ENCODE results near the gene TSPAN13.

Gene TSPAN13

DNA sequence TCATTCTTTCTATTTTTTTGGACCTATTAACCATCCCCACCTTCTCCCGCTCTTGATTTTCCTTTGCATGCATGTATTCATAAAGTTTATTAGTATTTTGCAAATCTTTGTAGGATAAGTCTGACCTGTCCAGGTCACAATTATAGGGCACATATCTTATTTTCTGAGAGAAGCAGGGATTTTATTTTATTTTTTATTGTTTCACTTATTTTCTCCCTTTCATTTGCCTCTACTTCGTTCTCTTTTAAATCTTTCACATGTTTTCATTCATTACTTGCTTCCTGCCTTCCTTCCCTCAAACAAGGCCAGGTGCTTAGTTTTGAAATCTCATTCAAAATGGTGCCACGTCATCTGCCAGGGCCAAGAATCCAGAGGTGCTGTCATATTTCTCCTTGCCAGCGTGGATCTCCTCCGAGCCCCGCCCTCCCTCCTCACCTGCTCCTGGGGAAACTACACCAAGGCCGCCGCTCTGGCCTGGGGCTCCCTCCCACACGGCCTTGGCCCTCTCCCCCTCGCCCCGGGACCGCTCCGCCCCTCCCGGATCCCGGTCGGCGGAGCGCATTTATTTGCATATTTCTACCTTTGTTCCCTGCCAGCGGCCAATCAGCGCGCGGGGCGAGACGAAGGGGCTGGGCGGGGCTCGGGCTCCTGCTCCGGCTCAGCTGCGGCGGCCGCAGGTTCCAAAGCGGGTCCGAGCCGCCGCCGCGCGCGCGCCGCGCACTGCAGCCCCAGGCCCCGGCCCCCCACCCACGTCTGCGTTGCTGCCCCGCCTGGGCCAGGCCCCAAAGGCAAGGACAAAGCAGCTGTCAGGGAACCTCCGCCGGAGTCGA is at the start of gene TSPAN13:
Gene TSPAN13 (plus strand): TSS at position 654 of the 830 bp plus-strand sequence. CDS start 213 bp downstream, outside the sequence.
- DNase-seq, result peak in 44 of 51 donors; percentile 8 to 85 (median 42)

- no peak for DNase-seq
Measured at GRCh38 chr7:16708511-16708910, 45.0 kb upstream of the TSPAN13 start.

DNA sequence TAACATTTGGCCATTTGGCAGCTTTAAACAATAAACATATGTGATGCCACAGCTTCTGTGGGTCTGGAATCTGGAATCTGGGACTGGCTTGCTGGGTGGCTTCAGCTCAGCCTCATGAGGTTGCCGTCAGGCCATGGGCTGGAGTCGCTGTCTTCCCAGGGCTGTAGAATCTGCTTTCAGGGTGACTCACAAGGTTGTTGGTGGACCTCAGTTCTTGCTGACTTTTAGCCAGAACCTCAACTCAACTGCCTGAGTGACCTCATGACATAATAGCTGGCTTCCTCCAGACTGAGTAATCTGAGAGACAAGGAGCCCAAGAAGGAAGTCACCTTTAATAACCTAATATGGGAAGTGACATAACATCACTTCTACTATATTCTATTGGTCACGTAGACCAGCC is 44.6 kb upstream of the TSPAN13 start:
- DNase-seq, result no peak

GRCh38 chr7:16710651-16711050 is 42.9 kb upstream of the TSPAN13 start:
- no peak for DNase-seq

DNA sequence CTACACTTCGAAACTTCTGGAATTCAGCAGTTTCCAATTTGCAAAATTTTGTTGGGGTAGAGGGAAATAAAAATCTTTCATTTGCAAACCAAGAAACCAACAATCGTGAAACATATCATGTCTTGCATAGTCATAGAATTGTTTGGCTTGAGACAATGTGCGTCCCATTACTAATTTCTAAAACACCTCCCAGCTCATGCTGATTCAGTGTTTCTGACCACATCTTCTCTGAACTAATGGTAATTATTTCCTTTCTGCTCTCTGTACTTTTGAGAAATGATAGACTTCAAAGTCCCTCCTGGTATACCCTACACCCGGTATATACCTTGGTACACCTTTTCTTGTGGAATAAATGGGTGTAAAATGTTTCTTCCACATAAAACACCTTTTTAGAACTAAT is 41.8 kb upstream of the TSPAN13 start:
- DNase-seq, result no peak

DNA sequence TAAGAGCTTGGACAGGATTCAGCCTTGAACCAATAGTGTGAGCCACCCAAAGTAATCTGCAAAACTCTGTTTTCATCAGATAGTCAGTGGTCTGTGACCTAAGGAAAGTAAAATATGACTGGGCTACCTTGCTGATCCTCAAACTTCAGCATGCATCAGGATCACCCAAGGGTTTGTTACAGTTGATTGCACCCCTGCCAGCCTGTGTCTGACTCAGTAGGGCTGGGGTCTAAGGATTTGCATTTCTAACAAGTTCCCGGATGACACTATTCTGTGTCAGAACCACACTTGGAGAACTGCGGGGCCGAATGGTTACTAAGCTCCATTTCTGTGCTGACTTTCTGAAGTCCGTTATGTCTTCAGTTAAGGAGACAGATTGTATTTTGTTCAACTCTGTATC is 40.6 kb upstream of the TSPAN13 start:
- no peak for DNase-seq

- DNase-seq, result no peak
Measured at GRCh38 chr7:16715928-16716327, 37.6 kb upstream of the TSPAN13 start.

DNA sequence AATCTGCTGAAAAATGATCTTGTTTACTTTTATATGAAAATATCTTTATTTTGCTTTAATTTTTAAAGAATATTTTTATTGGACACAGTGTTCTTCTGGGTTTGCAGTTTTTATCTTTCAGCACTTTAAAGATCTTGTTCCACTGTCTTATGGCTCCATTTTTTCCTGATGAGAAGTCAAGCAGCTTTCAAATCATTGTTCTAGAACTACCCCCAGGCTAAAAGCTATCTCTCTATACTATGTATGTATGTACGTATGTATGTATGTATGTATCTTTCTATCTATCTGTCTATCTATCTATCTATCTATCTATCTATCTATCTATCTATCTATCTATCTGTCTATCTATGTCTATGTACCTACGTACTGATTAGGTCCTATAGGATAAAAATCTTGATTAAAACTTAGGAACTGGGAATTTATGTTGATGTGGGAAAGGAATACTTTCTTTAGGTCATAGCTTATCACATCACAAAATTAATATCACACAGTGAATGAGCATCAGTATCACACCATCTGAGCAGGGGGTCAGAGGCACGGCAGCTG is 35.4 kb upstream of the TSPAN13 start:
- no peak for DNase-seq

- no peak for DNase-seq
Measured at GRCh38 chr7:16719699-16720098, 33.9 kb upstream of the TSPAN13 start.

GRCh38 chr7:16721541-16721940 is 32.0 kb upstream of the TSPAN13 start:
- no peak for DNase-seq

DNA sequence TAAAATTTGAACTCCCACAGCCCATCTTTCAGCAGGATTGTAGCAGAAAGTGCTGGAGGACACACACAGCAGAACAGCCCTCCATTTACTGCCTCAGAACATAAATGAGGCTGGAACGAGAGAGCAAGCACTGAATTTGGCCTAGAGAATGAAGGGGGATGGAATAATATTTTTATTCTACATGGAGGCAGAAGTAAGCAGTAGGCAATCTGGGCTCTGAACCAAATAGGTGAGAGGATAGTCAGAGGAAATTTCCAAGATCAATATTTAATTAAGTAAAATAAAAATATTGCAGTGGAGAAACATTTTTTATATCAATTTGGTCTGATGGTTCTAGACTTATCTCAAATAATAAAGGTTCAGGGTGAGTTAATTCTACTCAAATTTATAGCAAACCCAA is 29.2 kb upstream of the TSPAN13 start:
- no peak for DNase-seq

DNA sequence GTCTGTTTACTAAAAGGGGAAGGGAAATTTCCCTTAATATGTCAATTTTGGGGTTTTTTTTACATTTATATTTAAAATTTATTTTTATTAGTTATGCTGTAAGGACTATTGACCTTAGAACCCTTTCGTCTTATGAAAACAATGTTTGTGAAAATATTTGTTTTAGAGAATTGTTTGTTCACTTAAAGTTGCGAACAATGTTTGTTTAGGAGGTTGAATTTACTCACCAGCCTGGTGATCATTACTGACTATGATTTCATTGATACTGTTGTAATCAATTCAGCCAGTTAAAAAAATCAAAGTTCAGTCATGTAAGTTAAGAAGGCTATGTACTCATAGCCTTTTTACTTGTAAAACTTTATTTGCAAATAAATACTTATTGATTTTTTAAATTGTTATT is 27.4 kb upstream of the TSPAN13 start:
- DNase-seq, result no peak

GRCh38 chr7:16727736-16728135 is 25.8 kb upstream of the TSPAN13 start:
- no peak for DNase-seq

GRCh38 chr7:16728811-16729210 is 24.7 kb upstream of the TSPAN13 start:
- no peak for DNase-seq

DNA sequence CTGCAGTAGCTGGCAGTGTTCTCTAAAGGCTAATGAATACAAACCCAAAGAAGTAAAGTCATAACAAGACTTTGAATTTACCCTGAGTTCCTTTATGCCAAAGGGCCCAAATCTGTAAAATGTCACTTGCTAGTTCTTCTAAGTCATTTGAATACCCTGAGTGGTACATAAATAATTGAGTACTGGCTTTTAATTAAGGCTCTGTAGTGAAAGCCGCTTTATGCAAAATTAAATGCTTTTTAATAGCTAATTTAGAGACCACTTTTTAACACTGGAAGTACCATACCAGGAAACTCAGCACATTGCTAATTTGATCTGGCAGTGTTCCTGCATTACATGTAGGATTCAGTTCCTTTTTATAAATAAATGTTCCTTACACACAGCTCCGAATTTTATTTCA is 24.0 kb upstream of the TSPAN13 start:
- no peak for DNase-seq

DNA sequence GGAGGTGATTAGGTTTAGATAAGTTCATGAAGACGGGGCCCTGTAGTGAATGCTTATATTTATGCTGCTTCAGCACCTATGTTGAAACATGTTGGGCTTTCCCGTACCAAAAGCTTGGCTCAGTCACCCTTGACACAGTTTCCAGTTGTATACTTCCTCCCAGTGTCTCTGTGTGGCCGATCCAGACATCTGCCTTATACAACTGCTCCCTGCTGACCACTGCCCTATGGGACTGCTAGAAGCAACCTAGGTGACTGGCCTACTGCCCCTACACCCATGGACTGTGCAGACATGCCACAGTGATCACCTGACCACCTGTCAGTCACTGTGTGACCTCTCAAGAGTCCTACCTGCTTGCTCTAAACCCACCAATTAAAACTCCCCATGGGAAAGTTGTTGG is 22.6 kb upstream of the TSPAN13 start:
- DNase-seq, result no peak

DNA sequence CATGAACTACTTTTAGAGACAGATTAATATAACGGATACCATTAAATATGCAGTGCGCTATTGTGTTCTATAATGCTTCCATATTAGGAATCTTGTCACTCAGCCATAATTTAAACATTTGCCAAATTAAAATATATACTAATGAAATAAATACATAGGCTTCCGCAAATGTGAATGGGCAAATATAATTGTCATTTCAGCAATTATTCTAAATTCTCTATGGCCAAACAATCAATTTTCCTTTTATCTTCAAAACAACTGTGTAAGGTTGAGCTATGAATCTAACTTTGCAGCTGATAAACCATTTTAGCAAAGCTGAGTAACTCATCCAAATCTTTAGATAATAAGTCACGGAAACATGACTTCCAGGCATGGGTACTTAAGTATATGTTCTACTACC is 20.7 kb upstream of the TSPAN13 start:
- no peak for DNase-seq

DNA sequence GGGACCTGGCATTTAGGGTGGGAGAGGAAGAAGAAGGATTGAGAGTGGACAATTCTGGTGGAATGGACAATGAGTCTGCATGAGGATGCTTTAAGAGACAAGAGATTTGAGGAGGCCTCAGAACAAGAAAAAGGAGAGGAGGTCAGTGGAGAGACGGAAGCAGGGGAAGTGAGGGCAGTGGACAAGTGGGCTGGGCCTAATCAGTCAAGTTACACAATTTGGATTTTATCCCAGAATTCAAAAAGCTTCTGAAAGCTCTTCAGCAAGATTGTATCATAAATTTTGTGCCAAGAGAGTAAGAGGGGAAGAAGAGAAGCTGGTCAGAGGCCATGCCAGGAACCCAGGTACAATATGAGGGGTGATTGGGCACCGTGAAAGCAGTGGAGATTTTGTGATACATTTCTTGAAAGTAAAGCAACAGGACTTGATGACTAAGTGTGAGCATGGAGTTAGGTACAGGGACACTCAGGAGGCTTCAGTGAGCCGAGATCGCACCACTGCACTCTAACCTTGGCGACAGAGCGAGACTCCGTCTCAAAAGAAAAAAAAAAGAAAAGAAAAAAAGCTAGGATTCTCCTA is 19.3 kb upstream of the TSPAN13 start:
- no peak for DNase-seq

DNA sequence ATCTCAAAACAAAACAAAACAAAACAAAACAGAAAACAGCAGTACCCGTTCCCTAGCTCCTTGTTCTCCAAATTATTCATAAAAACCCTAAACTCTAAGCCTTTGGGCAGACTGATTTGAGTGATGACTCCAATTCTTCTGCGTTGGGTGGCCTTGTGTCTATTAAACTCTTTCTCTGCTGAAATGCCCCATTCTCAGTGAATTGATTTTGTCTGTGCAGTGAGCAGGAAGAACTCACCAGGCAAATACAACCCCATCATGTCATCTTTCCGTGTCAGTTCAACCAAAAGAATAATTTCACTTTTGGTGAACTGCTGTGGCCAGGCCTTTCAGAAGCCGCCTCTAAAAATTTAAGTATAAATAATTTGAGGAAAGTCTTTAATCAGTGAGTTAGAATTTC is 18.5 kb upstream of the TSPAN13 start:
- no peak for DNase-seq

- no peak for DNase-seq
Measured at GRCh38 chr7:16738011-16738688, 15.4 kb upstream of the TSPAN13 start.

DNA sequence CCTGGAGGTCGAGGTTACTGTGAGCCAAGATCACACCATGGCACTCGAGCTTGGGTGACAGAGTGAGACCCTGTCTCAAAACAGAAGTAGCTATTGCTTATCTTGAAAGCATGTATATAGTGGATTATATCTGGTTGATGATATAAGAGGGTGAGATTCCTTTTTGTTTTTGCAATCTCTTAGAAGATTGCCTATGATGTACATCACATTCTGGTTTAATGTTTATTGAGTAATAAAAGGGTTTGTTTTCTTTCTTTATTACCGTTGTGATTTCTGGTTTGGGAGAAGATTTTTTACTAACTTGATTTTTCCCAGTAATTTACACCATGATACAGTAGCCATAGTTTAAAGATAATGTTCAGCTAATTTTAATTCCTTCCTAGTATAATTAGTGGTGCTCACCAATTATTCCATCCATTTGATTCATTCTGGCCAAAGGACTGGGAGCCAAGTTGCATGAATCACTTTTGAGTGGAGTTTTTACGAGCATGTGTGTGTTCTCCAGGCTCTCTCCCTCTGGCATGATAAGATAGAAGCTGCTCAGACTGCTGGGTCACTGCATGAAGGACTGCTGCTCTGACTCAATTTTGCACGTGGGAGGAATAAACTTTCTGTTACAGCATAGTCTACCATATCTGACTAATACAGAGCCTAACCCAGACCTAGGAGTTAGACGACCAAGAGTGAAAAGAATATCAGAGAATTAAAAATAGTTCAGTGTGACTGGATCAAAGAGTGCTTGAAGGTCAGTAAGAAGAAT is 13.5 kb upstream of the TSPAN13 start:
- peak in 1 of 51 donors; percentile 32 for DNase-seq

- DNase-seq, result no peak
Measured at GRCh38 chr7:16740623-16740953, 13.0 kb upstream of the TSPAN13 start.
